Sigmoid colon (tissue), 7 donors: ENCODE results near the gene CYP1A1. TPM values are rescaled to one million over a fixed set of nuclear protein-coding genes. Genes with fewer than 3 reads are reported as not detected.

Source experiments
- DNase-seq: peaks from one replicate; pipeline ENCODE4 v3.0.0-alpha.2; 2019
- H3K27ac ChIP-seq, 4 donors: fragments of 200-600 bp; sonication (generic); one replicate each; pipeline ENCODE4 v1.5.1; 2016 to 2019; ENCODE audit warnings: mild to moderate bottlenecking in 1 of 4
- H3K27me3 ChIP-seq, 3 donors: fragments of 200-600 bp; sonication (generic); one replicate each; pipeline ENCODE4 v1.5.1; 2019; ENCODE audit warnings: mild to moderate bottlenecking in 1 of 3
- H3K36me3 ChIP-seq, 4 donors: fragments of 200-600 bp; sonication (generic); one replicate each; pipeline ENCODE4 v1.5.1; 2016 to 2019
- H3K4me1 ChIP-seq, 4 donors: fragments of 200-600 bp; sonication (generic); one replicate each; pipeline ENCODE4 v1.5.1; 2017 to 2019
- H3K4me3 ChIP-seq, 4 donors: fragments of 200-600 bp; sonication (generic); one replicate each; pipeline ENCODE4 v1.5.1; 2017 to 2019; ENCODE audit warnings: mild to moderate bottlenecking in 2 of 4, moderate library complexity in 1 of 4
- H3K9me3 ChIP-seq, 4 donors: fragments of 200-600 bp in 3 of 4; sonication (generic) in 3 of 4; one replicate each; pipeline versions ENCODE4 v1.5.1 to v1.6.1; 2013 to 2019
- CTCF ChIP-seq, 4 experiments: fragments of 450-650 bp in 3 of 4; fragments of 200-600 bp in 1 of 4; IDR thresholded peaks; one replicate each; pipeline ENCODE4 v1.5.1; 2016 to 2019; ENCODE audit warnings: antibody characterized with exemption in 4 of 4, mild to moderate bottlenecking in 3 of 4, moderate library complexity in 2 of 4
- EP300 ChIP-seq, 4 donors: sonication (generic); formaldehyde crosslinking; IDR thresholded peaks; one replicate each; pipeline ENCODE4 v1.6.1; 2017; ENCODE audit warnings: antibody characterized with exemption in 4 of 4
- POLR2A ChIP-seq, 2 donors: fragments of 450-650 bp; IDR thresholded peaks; one replicate each; pipeline ENCODE4 v1.6.1; 2016; ENCODE audit warnings: antibody characterized with exemption in 2 of 2, mild to moderate bottlenecking in 2 of 2, moderate library complexity in 2 of 2
- POLR2AphosphoS5 ChIP-seq, 4 donors: sonication (generic); formaldehyde crosslinking; IDR thresholded peaks; one replicate each; pipeline ENCODE4 v1.6.1; 2017; ENCODE audit warnings: antibody characterized with exemption in 4 of 4
- WGBS, 2 donors: extraction: QIAGEN DNeasy Blood & Tissue Kit; methylation state at CpG; one replicate each; pipeline ENCODE4 v1.1.7; 2013; 5-methylcytosine and 5-hydroxymethylcytosine counted together
- intact Hi-C: fragments of 100-400 bp; cut with DNase I; formaldehyde crosslinking; loops from one replicate; pipeline ENCODE4 v1.15.1; 2023
- polyA plus RNA-seq, 3 donors: library from polyadenylated mRNA; stranded (reverse); fragments of 200-250 nt; gene quantifications; one replicate each; pipeline ENCODE4 v1.2.3, GENCODE V29; 2013
- total RNA-seq, 4 donors: library from RNA; depleted of rRNA; stranded (reverse); fragments of >200 nt; gene quantifications; one replicate each; pipeline ENCODE4 v1.1.0, GENCODE V29; 2016
- donor health status: healthy with polysubstance abuse.
- donor health status: Bipolar disorder and iron deficiency.
- donor health status: healthy.

The CYP1A1 gene
- total and polyA plus RNA-seq, 7 donors, result 0.09 to 4.7 (median 0.49) TPM; not detected in 2

DNA sequence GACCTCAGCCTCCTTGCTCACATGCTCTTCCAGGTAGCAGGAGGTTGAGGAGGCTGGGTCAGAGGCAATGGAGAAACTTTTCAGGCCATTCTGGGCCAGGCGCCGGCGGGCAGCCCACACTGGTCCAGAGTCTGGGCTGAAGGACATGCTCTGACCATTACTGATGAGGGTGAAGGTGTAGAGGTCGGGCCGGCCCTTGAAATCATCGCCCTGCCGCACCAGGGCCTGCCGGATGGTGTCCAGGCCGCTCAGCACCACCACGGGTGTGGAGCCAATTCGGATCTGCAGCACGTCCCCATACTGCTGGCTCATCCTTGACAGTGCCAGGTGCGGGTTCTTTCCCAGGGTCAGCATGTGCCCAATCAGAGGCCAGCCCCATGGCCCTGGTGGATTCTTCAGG is 2.7 kb downstream of the CYP1A1 start:
- Histone ChIP-seq H3K36me3 (no peaks in the 10 kb centered on the region), H3K9me3 (no peaks in the 10 kb centered on the region), H3K4me1 (peaks cover 0 to 21% (median 16%) of the 10 kb centered on the region in 4 donors), H3K27me3 (peaks cover 0 to 6% (median under 1%) of the 10 kb centered on the region in 3 donors), H3K4me3 (no peak overlapping the region), H3K27ac (no peak overlapping the region)
- DNase-seq, result no peak
- TF ChIP-seq EP300 (IDR thresholded peaks at IDR 0.05), result no peak
- no peak for TF ChIP-seq CTCF (IDR thresholded peaks at IDR 0.05)
- no peak for TF ChIP-seq POLR2A (IDR thresholded peaks at IDR 0.05)
- TF ChIP-seq POLR2AphosphoS5 (IDR thresholded peaks at IDR 0.05), result no peak
- WGBS, 2 donors, result 88 to 90% methylated on average over 13 of the region's 13 CpGs
- intact Hi-C loops, result no loop called here

DNA sequence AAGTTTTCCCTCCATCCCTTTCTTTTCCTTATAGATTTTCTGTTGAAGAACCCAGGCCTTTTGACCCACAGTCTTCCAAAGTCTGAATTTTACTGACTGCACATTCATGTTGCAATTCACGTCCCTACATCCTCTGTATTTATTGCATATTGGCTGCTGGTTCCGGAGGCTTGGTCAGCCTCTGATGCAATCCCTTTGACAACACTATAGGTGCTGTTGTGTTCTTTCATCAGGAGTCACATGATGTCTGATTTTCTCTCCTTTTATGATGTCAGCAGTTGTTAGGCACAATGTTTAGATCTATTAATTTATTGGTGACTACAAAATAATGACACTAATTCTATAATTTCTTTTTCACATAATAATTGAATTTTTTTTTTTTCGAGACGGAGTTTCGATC is 8.7 kb downstream of the CYP1A1 start:
- Histone ChIP-seq H3K27ac (no peak overlapping the region), H3K9me3 (no peaks in the 10 kb centered on the region), H3K27me3 (no peaks in the 10 kb centered on the region), H3K36me3 (no peaks in the 10 kb centered on the region), H3K4me3 (no peak overlapping the region), H3K4me1 (no peaks in the 10 kb centered on the region)
- intact Hi-C loops, result no loop called here
- no peak for TF ChIP-seq CTCF (IDR thresholded peaks at IDR 0.05)
- no peak for TF ChIP-seq EP300 (IDR thresholded peaks at IDR 0.05)
- TF ChIP-seq POLR2A (IDR thresholded peaks at IDR 0.05), result no peak
- no peak for TF ChIP-seq POLR2AphosphoS5 (IDR thresholded peaks at IDR 0.05)
- 72 to 85% methylated on average over 5 of the region's 5 CpGs for WGBS, 2 donors
- no peak for DNase-seq

GRCh38 chr15:74712311-74712710 is 13.0 kb downstream of the CYP1A1 start:
- no peak for TF ChIP-seq EP300 (IDR thresholded peaks at IDR 0.05)
- 73 to 75% methylated on average over 3 of the region's 3 CpGs for WGBS, 2 donors

DNA sequence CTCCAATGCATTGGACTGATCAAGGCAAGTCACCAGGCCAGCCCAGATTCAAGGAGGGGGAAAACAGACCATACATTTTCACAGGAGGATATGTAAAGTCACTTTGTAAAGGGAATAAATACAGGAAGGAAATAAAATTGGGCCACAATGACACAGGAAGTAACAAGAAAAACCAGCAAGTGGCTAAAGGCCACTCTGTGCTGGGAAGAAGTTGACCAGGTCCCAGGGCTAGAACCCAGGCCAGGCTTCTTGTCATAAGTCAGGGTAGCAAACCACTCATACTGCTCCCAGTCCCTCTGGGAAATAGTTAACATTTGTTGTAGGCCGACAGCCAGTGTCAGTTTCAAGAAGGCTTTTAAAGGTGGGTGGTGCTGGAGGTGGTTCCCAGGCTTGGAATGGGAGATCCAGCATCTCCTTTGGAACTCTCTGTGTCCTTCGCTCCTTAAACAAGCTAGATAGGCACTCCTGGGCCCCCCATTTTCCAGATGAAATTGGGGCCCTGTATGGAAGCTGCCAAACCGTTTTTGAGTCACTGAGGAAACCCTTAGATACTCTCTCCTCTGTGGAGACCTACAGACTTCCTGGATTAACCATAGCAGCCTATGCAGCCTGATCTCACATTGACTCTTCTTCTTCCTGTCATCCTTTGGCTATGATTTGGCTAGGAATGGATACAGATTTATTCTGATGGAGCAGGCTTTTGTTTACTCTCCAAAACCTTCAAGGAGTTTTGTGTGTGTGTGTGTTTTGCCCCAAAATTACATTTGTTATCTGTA is 14.8 kb downstream of the CYP1A1 start:
- intact Hi-C loops, result no loop called here
- H3K4me3 ChIP-seq, result no peak overlapping the region
- no peaks in the 10 kb centered on the region for H3K27me3 ChIP-seq
- H3K4me1 ChIP-seq, result no peaks in the 10 kb centered on the region
- no peak overlapping the region for H3K27ac ChIP-seq
- H3K36me3 ChIP-seq, result no peaks in the 10 kb centered on the region
- WGBS, 2 donors, result 44 to 60% methylated on average over 3 of the region's 3 CpGs
- TF ChIP-seq POLR2AphosphoS5 (IDR thresholded peaks at IDR 0.05), result no peak
- DNase-seq, result no peak
- H3K9me3 ChIP-seq, result no peaks in the 10 kb centered on the region

More at GRCh38 chr15:74712311-74712710, 13.0 kb downstream of the CYP1A1 start:
- H3K36me3 ChIP-seq, result no peaks in the 10 kb centered on the region
- H3K27me3 ChIP-seq, result no peaks in the 10 kb centered on the region
- no peaks in the 10 kb centered on the region for H3K4me1 ChIP-seq
- H3K4me3 ChIP-seq, result no peak overlapping the region
- intact Hi-C loops, result no loop called here
- no peaks in the 10 kb centered on the region for H3K9me3 ChIP-seq
- no peak for DNase-seq
- no peak overlapping the region for H3K27ac ChIP-seq

DNA sequence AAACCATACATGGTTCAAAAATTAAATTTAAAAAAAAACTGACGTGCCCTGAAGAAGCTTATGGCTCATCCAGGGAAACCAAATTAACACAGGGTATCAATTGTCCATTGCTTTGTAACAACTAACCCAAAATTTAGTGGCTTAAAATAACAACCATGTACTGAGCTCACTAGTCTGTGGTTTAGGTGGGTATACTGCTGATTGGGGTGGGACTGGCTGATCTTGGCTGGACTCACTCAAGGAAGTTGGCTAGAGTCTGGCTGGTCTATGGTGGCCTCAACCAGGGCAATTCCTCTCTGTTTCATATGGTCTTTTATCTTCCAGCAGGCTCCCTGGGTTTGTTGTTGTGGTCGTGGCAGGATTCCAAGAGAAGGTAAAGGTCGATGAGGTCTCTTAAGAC is 15.4 kb downstream of the CYP1A1 start:
- DNase-seq, result no peak
- 59 to 67% methylated on average over 3 of the region's 3 CpGs for WGBS, 2 donors

More for the DNA sequence above, 15.4 kb downstream of the CYP1A1 start:
- Histone ChIP-seq H3K4me1 (no peaks in the 10 kb centered on the region), H3K9me3 (no peaks in the 10 kb centered on the region), H3K27me3 (no peaks in the 10 kb centered on the region), H3K27ac (no peak overlapping the region), H3K36me3 (no peaks in the 10 kb centered on the region), H3K4me3 (no peak overlapping the region)
- intact Hi-C loops, result no loop called here
- TF ChIP-seq CTCF (IDR thresholded peaks at IDR 0.05), result no peak
- no peak for TF ChIP-seq POLR2AphosphoS5 (IDR thresholded peaks at IDR 0.05)
- TF ChIP-seq POLR2A (IDR thresholded peaks at IDR 0.05), result no peak
- no peak for TF ChIP-seq EP300 (IDR thresholded peaks at IDR 0.05)
